ENCODE measurements around the gene STAT1. TPM values are rescaled to one million over a fixed set of nuclear protein-coding genes. Genes with fewer than 3 reads are reported as not detected.

Gene STAT1
- total RNA-seq, 2 experiments from 2014 or later, result 540 to 547 TPM

GRCh38 chr2:191048073-191048472, 34.1 kb upstream of the STAT1 start:
- POLR2A ChIA-PET, result interaction anchor here (1.2 to 6.9 kb wide), 2 partner anchors 10 to 28 kb away, joined by 3 to 78 read pairs; no protein-coding TSS in a partner anchor
- H3K36me3 Mint-ChIP-seq (ENCODE audit: low read depth), result peaks cover 46% of the 10 kb centered on the region
- no peak for DNase-seq
- H3K4me3 Mint-ChIP-seq, result no peak overlapping the region
- no peaks in the 10 kb centered on the region for H3K27me3 Mint-ChIP-seq
- H3K9me3 Mint-ChIP-seq, result peaks cover 6% of the 10 kb centered on the region
- peaks cover 8% of the 10 kb centered on the region for H3K4me1 Mint-ChIP-seq
- CTCF ChIA-PET, result interaction anchor here (0.5 to 9.8 kb wide), 4 partner anchors 10 to 145 kb away, joined by 3 to 512 read pairs (median 53); partner anchors contain the start of gene STAT4
- no peak overlapping the region for H3K27ac Mint-ChIP-seq

GRCh38 chr2:191045141-191045540, 31.2 kb upstream of the STAT1 start:
- DNase-seq, result no peak
- ChIA-PET POLR2A (interaction anchor here (0.9 kb wide), 2 partner anchors 9 to 20 kb away, joined by 3 read pairs; no protein-coding TSS in a partner anchor), CTCF (interaction anchor here (0.5 kb wide), 2 partner anchors 23 to 727 kb away, joined by 3 to 4 read pairs; no protein-coding TSS in a partner anchor)
- peaks cover 18% of the 10 kb centered on the region for H3K4me1 Mint-ChIP-seq
- H3K9me3 Mint-ChIP-seq, result peaks cover 6% of the 10 kb centered on the region
- H3K36me3 Mint-ChIP-seq (ENCODE audit: low read depth), result peaks cover 56% of the 10 kb centered on the region
- H3K27ac Mint-ChIP-seq, result no peak overlapping the region
- H3K4me3 Mint-ChIP-seq, result no peak overlapping the region
- H3K27me3 Mint-ChIP-seq, result no peaks in the 10 kb centered on the region

GRCh38 chr2:191043438-191043837, 29.5 kb upstream of the STAT1 start:
- Mint-ChIP-seq H3K27ac (no peak overlapping the region), H3K4me3 (no peak overlapping the region), H3K4me1 (peaks cover 27% of the 10 kb centered on the region), H3K27me3 (no peaks in the 10 kb centered on the region), H3K9me3 (peaks cover 6% of the 10 kb centered on the region), H3K36me3 (ENCODE audit: low read depth) (peaks cover 67% of the 10 kb centered on the region)
- CTCF ChIA-PET, result interaction anchor here (1.0 kb wide), 1 partner anchor 11 kb away, joined by 4 read pairs; no protein-coding TSS in a partner anchor
- no peak for DNase-seq
- POLR2A ChIA-PET, result no interaction called here

DNA sequence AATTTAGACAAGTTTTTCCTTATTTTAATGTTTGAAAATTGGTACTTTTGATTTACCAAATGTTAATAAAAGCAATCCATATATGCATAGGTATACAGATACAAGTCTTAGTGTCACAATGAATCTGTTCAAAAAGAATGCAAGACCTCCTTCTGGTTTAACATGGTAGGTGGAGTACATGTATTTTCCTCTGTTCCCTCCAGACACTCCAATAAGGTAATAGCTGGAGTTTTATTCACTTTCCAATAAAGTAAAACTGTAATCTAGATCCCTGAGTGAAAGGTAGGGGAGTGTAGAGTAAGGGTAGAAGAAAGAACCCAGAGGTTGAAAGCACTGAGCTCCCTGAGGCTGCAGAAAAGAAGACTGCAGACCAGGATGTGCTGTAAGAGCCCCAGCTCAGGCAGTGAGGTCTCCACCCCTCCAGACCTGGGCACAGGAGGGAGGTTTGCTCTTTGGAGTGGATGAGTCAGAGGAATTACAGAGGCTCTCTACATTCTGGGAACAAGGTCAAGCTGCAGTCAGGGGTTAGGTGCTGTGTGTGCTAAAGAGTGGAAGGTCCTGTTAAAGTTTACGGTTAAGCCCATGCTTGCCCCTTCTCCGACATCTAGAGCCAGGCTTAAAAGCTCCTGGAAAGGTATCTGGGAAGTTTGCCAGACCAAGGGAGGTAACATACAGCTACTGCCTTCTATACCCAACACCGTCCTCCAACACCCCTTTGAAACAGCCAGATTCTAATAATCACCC, 27.6 kb upstream of the STAT1 start:
- Mint-ChIP-seq H3K4me3 (no peak overlapping the region), H3K36me3 (ENCODE audit: low read depth) (peaks cover 73% of the 10 kb centered on the region), H3K9me3 (peaks cover 6% of the 10 kb centered on the region), H3K27ac (peak overlapping the region; percentile 22), H3K4me1 (peaks cover 45% of the 10 kb centered on the region), H3K27me3 (no peaks in the 10 kb centered on the region)
- POLR2A ChIA-PET, result interaction anchor here (0.8 to 8.9 kb wide), 7 partner anchors 10 to 108 kb away, joined by 3 to 78 read pairs (median 4); partner anchors contain the start of gene STAT1
- CTCF ChIA-PET, result interaction anchor here (1.1 to 8.8 kb wide), 5 partner anchors 9 to 497 kb away, joined by 3 to 101 read pairs (median 5); no protein-coding TSS in a partner anchor
- no peak for DNase-seq

DNA sequence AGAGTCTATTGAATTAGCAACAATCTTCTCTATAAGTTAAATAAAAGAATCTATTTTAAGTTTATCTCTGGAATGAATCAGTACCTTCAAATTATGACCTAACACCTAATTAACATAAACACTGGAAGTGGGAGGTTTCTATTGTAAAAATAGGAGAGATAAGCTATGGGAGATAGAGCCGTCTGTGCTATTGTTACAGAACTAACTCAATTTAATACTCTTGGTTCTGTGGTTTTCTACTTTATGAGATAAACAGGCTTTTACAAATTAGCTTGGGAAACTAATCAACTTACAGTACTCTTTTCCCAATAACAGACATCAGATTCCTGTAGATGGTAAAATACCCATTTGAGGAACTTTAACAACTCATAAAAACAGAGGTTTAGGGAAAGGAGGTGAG, 25.6 kb upstream of the STAT1 start:
- H3K27ac Mint-ChIP-seq, result peak overlapping the region; percentile 88
- H3K4me1 Mint-ChIP-seq, result peaks cover 49% of the 10 kb centered on the region
- no peak for DNase-seq
- peaks cover 4% of the 10 kb centered on the region for H3K9me3 Mint-ChIP-seq
- POLR2A ChIA-PET, result interaction anchor here (1.7 to 8.9 kb wide), 9 partner anchors 11 to 157 kb away, joined by 4 to 78 read pairs (median 17); partner anchors contain the start of genes STAT1 and STAT4
- peaks cover 73% of the 10 kb centered on the region for H3K36me3 Mint-ChIP-seq (ENCODE audit: low read depth)
- H3K4me3 Mint-ChIP-seq, result no peak overlapping the region
- H3K27me3 Mint-ChIP-seq, result no peaks in the 10 kb centered on the region
- CTCF ChIA-PET, result interaction anchor here (0.9 to 8.8 kb wide), 4 partner anchors 10 to 116 kb away, joined by 3 to 101 read pairs (median 14); no protein-coding TSS in a partner anchor

GRCh38 chr2:191038741-191039140, 24.8 kb upstream of the STAT1 start:
- DNase-seq, result no peak
- CTCF ChIA-PET, result interaction anchor here (1.6 to 8.8 kb wide), 5 partner anchors 9 to 119 kb away, joined by 3 to 101 read pairs (median 5); no protein-coding TSS in a partner anchor
- Mint-ChIP-seq H3K4me3 (peak overlapping the region; percentile 29), H3K4me1 (peaks cover 49% of the 10 kb centered on the region), H3K9me3 (no peaks in the 10 kb centered on the region), H3K36me3 (ENCODE audit: low read depth) (peaks cover 67% of the 10 kb centered on the region), H3K27me3 (no peaks in the 10 kb centered on the region), H3K27ac (peak overlapping the region; percentile 88)
- POLR2A ChIA-PET, result interaction anchor here (0.6 to 8.9 kb wide), 13 partner anchors 8 to 1124 kb away, joined by 3 to 78 read pairs (median 11); partner anchors contain the start of gene STAT1

- no peaks in the 10 kb centered on the region for H3K9me3 Mint-ChIP-seq
- peak overlapping the region; percentile 29 for H3K4me3 Mint-ChIP-seq
- H3K36me3 Mint-ChIP-seq (ENCODE audit: low read depth), result peaks cover 71% of the 10 kb centered on the region
- POLR2A ChIA-PET, result interaction anchor here (0.6 to 8.9 kb wide), 14 partner anchors 9 to 1125 kb away, joined by 3 to 78 read pairs (median 8); partner anchors contain the start of gene STAT1
- no peaks in the 10 kb centered on the region for H3K27me3 Mint-ChIP-seq
- CTCF ChIA-PET, result interaction anchor here (0.9 to 8.8 kb wide), 8 partner anchors 8 to 120 kb away, joined by 3 to 101 read pairs (median 4); no protein-coding TSS in a partner anchor
- peak; percentile 69 for DNase-seq
- peaks cover 49% of the 10 kb centered on the region for H3K4me1 Mint-ChIP-seq
- H3K27ac Mint-ChIP-seq, result peak overlapping the region; percentile 88
Observed at GRCh38 chr2:191038241-191038725, 24.3 kb upstream of the STAT1 start.

- Mint-ChIP-seq H3K4me3 (no peak overlapping the region), H3K27ac (peak overlapping the region; percentile 88), H3K4me1 (peaks cover 52% of the 10 kb centered on the region), H3K9me3 (no peaks in the 10 kb centered on the region), H3K27me3 (no peaks in the 10 kb centered on the region), H3K36me3 (ENCODE audit: low read depth) (peaks cover 77% of the 10 kb centered on the region)
- ChIA-PET POLR2A (interaction anchor here (1.1 to 8.9 kb wide), 10 partner anchors 8 to 155 kb away, joined by 3 to 78 read pairs (median 16); partner anchors contain the start of gene STAT1), CTCF (interaction anchor here (0.9 to 8.8 kb wide), 6 partner anchors 8 to 118 kb away, joined by 3 to 101 read pairs (median 4); no protein-coding TSS in a partner anchor)
- DNase-seq, result no peak
Observed at GRCh38 chr2:191037351-191037750, 23.4 kb upstream of the STAT1 start.

GRCh38 chr2:191036363-191036762, 22.4 kb upstream of the STAT1 start:
- H3K9me3 Mint-ChIP-seq, result no peaks in the 10 kb centered on the region
- CTCF ChIA-PET, result interaction anchor here (0.9 to 8.8 kb wide), 2 partner anchors 14 to 114 kb away, joined by 3 to 101 read pairs; no protein-coding TSS in a partner anchor
- no peak for DNase-seq
- H3K4me1 Mint-ChIP-seq, result peaks cover 45% of the 10 kb centered on the region
- H3K4me3 Mint-ChIP-seq, result no peak overlapping the region
- POLR2A ChIA-PET, result interaction anchor here (0.8 to 8.9 kb wide), 7 partner anchors 9 to 641 kb away, joined by 3 to 78 read pairs (median 4); partner anchors contain the start of genes NABP1 and STAT1
- H3K36me3 Mint-ChIP-seq (ENCODE audit: low read depth), result peaks cover 80% of the 10 kb centered on the region
- H3K27me3 Mint-ChIP-seq, result no peaks in the 10 kb centered on the region
- no peak overlapping the region for H3K27ac Mint-ChIP-seq

- peaks cover 87% of the 10 kb centered on the region for H3K36me3 Mint-ChIP-seq (ENCODE audit: low read depth)
- ChIA-PET CTCF (interaction anchor here (0.9 kb wide), 1 partner anchor 18 kb away, joined by 4 read pairs; no protein-coding TSS in a partner anchor), POLR2A (interaction anchor here (0.7 to 1.1 kb wide), 3 partner anchors 10 to 18 kb away, joined by 3 read pairs; no protein-coding TSS in a partner anchor)
- peaks cover 54% of the 10 kb centered on the region for H3K4me1 Mint-ChIP-seq
- H3K4me3 Mint-ChIP-seq, result no peak overlapping the region
- no peaks in the 10 kb centered on the region for H3K9me3 Mint-ChIP-seq
- no peaks in the 10 kb centered on the region for H3K27me3 Mint-ChIP-seq
- DNase-seq, result no peak
- no peak overlapping the region for H3K27ac Mint-ChIP-seq
Observed at GRCh38 chr2:191032588-191033429, 18.8 kb upstream of the STAT1 start.

GRCh38 chr2:191031256-191031655, 17.3 kb upstream of the STAT1 start:
- Mint-ChIP-seq H3K36me3 (ENCODE audit: low read depth) (peaks cover 85% of the 10 kb centered on the region), H3K4me1 (peaks cover 55% of the 10 kb centered on the region), H3K27ac (no peak overlapping the region), H3K9me3 (no peaks in the 10 kb centered on the region), H3K4me3 (no peak overlapping the region), H3K27me3 (no peaks in the 10 kb centered on the region)
- CTCF ChIA-PET, result interaction anchor here (1.0 kb wide), 1 partner anchor 8 kb away, joined by 5 read pairs; no protein-coding TSS in a partner anchor
- POLR2A ChIA-PET, result interaction anchor here (9.5 kb wide), 1 partner anchor 18 kb away, joined by 167 read pairs; the partner anchor contains the start of gene STAT1
- no peak for DNase-seq

All from activated CD4-positive, alpha-beta memory T cell treated with anti-CD3 and anti-CD28 coated beads, Interleukin-2, amount 10 ng/mL, durations not matched to agents 7 days and 5 days (primary cell).